Neural cell (in vitro differentiated cells): ENCODE measurements around the gene CBX3. TPM values are rescaled to one million over a fixed set of nuclear protein-coding genes. Genes with fewer than 3 reads are reported as not detected.
"Not testable (repeated sequence)": the region's sequence is repeated elsewhere in the genome, so short reads cannot be mapped to it uniquely, and the experiment has no call there.

Experiments
- H2AFZ ChIP-seq: fragments of 200-600, 300-800 bp; sonication (generic), shearing (Covaris generic); 2 replicates; pipeline ENCODE4 v1.6.0; 2014; ENCODE audit warnings: low read depth, mild to moderate bottlenecking, antibody characterized with exemption, low read length, moderate library complexity
- H3F3A ChIP-seq: fragments of 200-600 bp; shearing (Covaris generic); 2 replicates; pipeline ENCODE4 v1.6.1; 2016; ENCODE audit warnings: mild to moderate bottlenecking, moderate library complexity, mixed read lengths, antibody characterized with exemption, low read length; ENCODE audit not compliant: insufficient read depth, poor library complexity, severe bottlenecking
- H3K27ac ChIP-seq: fragments of 200-600, 300-800 bp; sonication (generic), shearing (Covaris generic); 2 replicates; pipeline ENCODE4 v1.5.1; 2014; ENCODE audit warnings: mild to moderate bottlenecking, low read length, moderate library complexity
- H3K27me3 ChIP-seq: fragments of 300-800, 200-600 bp; sonication (generic), shearing (Covaris generic); 2 replicates; pipeline ENCODE4 v1.6.0; 2014; ENCODE audit warnings: mild to moderate bottlenecking, low read depth, low read length, moderate library complexity; ENCODE audit not compliant: insufficient read depth
- H3K36me3 ChIP-seq: fragments of 300-800, 200-600 bp; sonication (generic), shearing (Covaris generic); 2 replicates; pipeline ENCODE4 v1.5.1; 2014; ENCODE audit warnings: mild to moderate bottlenecking, antibody characterized with exemption, low read length, moderate library complexity; ENCODE audit not compliant: insufficient read depth
- H3K4me2 ChIP-seq: fragments of 300-800, 200-600 bp; sonication (generic), shearing (Covaris generic); 2 replicates; pipeline ENCODE4 v1.6.0; 2014; ENCODE audit warnings: mild to moderate bottlenecking, low read length
- H3K4me3 ChIP-seq: fragments of 300-800, 200-600 bp; sonication (generic), shearing (Covaris generic); 2 replicates; pipeline ENCODE4 v1.5.1; 2014; ENCODE audit warnings: mild to moderate bottlenecking, low read length, moderate library complexity
- H3K79me2 ChIP-seq: fragments of 200-600 bp; shearing (Covaris generic); replicated peaks from 2 replicates; pipeline ENCODE4 v1.6.0; 2014; ENCODE audit warnings: mild to moderate bottlenecking, low read length, moderate library complexity; ENCODE audit not compliant: insufficient read depth
- H3K9ac ChIP-seq: fragments of 300-800, 200-600 bp; sonication (generic), shearing (Covaris generic); 2 replicates; pipeline ENCODE4 v1.6.1; 2016; ENCODE audit warnings: mild to moderate bottlenecking, low read length, mixed read lengths
- H3K9me2 ChIP-seq: fragments of 200-600 bp; shearing (Covaris generic); 2 replicates; pipeline ENCODE4 v1.6.1; 2016; ENCODE audit warnings: mild to moderate bottlenecking, low read length, mixed read lengths; ENCODE audit not compliant: insufficient read depth
- H3K9me3 ChIP-seq: fragments of 200-600, 300-800 bp; sonication (generic), shearing (Covaris generic); 2 replicates; pipeline ENCODE4 v1.6.1; 2016; ENCODE audit warnings: mild to moderate bottlenecking, mixed run types, low read length, moderate library complexity, mixed read lengths
- H4K20me1 ChIP-seq: fragments of 200-600 bp; shearing (Covaris generic); 2 replicates; pipeline ENCODE4 v1.6.1; 2016; ENCODE audit warnings: mild to moderate bottlenecking, mixed run types; ENCODE audit not compliant: insufficient read depth
- EP300 ChIP-seq: fragments of 450-650 bp; conservative IDR thresholded peaks from 2 replicates; pipeline ENCODE4 v1.6.1; 2014; ENCODE audit warnings: antibody characterized with exemption, mild to moderate bottlenecking, moderate library complexity; ENCODE audit not compliant: poor library complexity, severe bottlenecking
- EZH2 ChIP-seq: fragments of 200-600, 300-800 bp; shearing (Covaris generic), sonication (generic); IDR thresholded peaks from 2 replicates; pipeline ENCODE4 v1.6.1; 2014; ENCODE audit warnings: antibody characterized with exemption, low read length, borderline replicate concordance, mild to moderate bottlenecking; ENCODE audit not compliant: insufficient read depth, poor library complexity, severe bottlenecking
- MXI1 ChIP-seq: fragments of 450-650 bp; conservative IDR thresholded peaks from 2 replicates; pipeline ENCODE4 v1.6.1; 2014; ENCODE audit warnings: antibody characterized with exemption, mild to moderate bottlenecking; ENCODE audit not compliant: poor library complexity, severe bottlenecking
- POLR2AphosphoS5 ChIP-seq: IDR thresholded peaks from 2 replicates; pipeline ENCODE4 v1.6.1; 2012
- RAD21 ChIP-seq: fragments of 450-650 bp; conservative IDR thresholded peaks from 2 replicates; pipeline ENCODE4 v1.6.1; 2014; ENCODE audit warnings: antibody characterized with exemption, mild to moderate bottlenecking, moderate library complexity
- SMC3 ChIP-seq: fragments of 450-650 bp; conservative IDR thresholded peaks from 2 replicates; pipeline ENCODE4 v1.6.1; 2014; ENCODE audit warnings: antibody characterized with exemption, mild to moderate bottlenecking, moderate library complexity; ENCODE audit not compliant: poor library complexity
- TAF1 ChIP-seq: IDR thresholded peaks from 2 replicates; pipeline ENCODE4 v1.6.1; 2012; ENCODE audit warnings: low read depth
- polyA plus RNA-seq: library from polyadenylated mRNA; depleted of rRNA; stranded (reverse); fragments of >200 nt; gene quantifications from 2 replicates; pipeline ENCODE4 v1.2.3, GENCODE V29; 2014
- TF ChIP-seq, protein P1 (sequence below): IDR thresholded peaks from 2 replicates; pipeline ENCODE4 v1.6.1; 2012; ENCODE audit warnings: borderline replicate concordance
- TF ChIP-seq, protein P2 (sequence below): fragments of 450-650 bp; IDR thresholded peaks from 2 replicates; pipeline ENCODE4 v1.5.1; 2014; ENCODE audit warnings: antibody characterized with exemption, mild to moderate bottlenecking, moderate library complexity; ENCODE audit not compliant: poor library complexity, severe bottlenecking

The CBX3 gene
- polyA plus RNA-seq, 1 donor from 2014 or later: 598 TPM

DNA sequence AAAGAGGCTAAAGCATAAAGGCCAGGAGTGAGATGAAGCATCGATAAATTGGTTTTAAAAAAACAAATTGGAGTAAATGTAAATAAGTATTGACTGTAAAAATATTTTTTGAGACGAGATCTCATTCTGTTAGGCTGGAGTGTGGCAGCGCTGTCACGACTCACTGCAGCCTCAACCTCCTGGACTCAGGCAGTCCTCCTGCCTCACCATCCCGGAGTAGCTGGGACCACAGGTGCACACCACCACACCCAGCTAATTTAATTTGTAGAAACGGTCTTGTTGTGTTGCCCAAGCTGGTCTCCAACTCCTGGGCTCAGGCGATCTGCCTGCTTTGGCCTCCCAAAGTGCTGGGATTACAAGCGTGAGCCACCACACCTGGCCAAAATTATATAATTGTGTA, 18.8 kb upstream of the CBX3 start:
- Histone ChIP-seq H3K9me3 (no peaks in the 10 kb centered on the region), H3K27me3 (no peaks in the 10 kb centered on the region), H3K79me2 (no peaks in the 10 kb centered on the region), H4K20me1 (no peaks in the 10 kb centered on the region), H3K36me3 (peaks cover under 1% of the 10 kb centered on the region), H2AFZ (no peak overlapping the region), H3K9ac (no peak overlapping the region), H3F3A (no peaks in the 10 kb centered on the region), H3K9me2 (no peaks in the 10 kb centered on the region), H3K4me3 (no peak overlapping the region), H3K27ac (no peak overlapping the region), H3K4me2 (no peak overlapping the region)
- TF ChIP-seq EZH2: no peak
- TF ChIP-seq, protein P1, sequence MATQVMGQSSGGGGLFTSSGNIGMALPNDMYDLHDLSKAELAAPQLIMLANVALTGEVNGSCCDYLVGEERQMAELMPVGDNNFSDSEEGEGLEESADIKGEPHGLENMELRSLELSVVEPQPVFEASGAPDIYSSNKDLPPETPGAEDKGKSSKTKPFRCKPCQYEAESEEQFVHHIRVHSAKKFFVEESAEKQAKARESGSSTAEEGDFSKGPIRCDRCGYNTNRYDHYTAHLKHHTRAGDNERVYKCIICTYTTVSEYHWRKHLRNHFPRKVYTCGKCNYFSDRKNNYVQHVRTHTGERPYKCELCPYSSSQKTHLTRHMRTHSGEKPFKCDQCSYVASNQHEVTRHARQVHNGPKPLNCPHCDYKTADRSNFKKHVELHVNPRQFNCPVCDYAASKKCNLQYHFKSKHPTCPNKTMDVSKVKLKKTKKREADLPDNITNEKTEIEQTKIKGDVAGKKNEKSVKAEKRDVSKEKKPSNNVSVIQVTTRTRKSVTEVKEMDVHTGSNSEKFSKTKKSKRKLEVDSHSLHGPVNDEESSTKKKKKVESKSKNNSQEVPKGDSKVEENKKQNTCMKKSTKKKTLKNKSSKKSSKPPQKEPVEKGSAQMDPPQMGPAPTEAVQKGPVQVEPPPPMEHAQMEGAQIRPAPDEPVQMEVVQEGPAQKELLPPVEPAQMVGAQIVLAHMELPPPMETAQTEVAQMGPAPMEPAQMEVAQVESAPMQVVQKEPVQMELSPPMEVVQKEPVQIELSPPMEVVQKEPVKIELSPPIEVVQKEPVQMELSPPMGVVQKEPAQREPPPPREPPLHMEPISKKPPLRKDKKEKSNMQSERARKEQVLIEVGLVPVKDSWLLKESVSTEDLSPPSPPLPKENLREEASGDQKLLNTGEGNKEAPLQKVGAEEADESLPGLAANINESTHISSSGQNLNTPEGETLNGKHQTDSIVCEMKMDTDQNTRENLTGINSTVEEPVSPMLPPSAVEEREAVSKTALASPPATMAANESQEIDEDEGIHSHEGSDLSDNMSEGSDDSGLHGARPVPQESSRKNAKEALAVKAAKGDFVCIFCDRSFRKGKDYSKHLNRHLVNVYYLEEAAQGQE: no peak
- TF ChIP-seq POLR2AphosphoS5: peak; percentile 19

DNA sequence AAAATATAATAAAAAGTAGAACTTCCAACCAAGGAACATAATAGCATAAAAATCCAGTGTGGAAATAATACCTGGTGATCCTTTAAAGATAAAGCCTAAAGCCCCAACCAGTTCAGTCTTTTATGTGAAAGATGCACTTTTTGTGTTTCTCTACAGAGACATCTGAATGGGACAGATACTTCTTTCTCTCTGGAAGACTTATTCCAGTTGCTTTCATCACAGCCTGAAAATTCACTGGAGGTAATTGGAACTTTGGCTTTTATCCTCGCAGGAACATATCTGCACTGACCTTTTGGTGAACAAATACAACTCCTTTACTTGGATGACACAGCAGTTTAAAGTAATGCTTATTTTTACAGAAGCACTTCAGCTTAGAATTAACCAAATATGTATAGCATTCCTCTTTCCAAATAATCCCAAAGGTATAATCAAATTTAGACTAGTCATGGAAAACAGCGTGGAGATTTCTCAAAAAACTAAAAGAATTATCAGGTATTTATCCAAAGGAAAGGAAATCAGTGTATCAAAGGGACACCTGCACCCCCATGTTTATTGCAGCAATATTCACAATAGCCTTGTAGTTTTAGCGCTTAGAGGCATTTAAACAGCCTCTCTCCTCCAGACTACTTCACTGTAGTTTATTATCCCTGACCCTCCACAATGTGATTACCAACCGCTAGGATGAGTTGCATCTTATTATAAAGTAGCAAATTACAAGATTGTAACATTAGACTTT, 17.8 kb upstream of the CBX3 start:
- Histone ChIP-seq H3K9me2 (no peaks in the 10 kb centered on the region), H3K36me3 (peaks cover 10% of the 10 kb centered on the region), H3K9ac (no peak overlapping the region), H3F3A (no peaks in the 10 kb centered on the region), H3K4me2 (no peak overlapping the region), H3K27me3 (no peaks in the 10 kb centered on the region), H3K9me3 (no peaks in the 10 kb centered on the region), H3K79me2 (no peaks in the 10 kb centered on the region), H4K20me1 (no peaks in the 10 kb centered on the region), H3K4me3 (no peak overlapping the region), H3K27ac (no peak overlapping the region), H2AFZ (no peak overlapping the region)
- TF ChIP-seq SMC3: no peak
- TF ChIP-seq MXI1: no peak
- TF ChIP-seq, protein P2, sequence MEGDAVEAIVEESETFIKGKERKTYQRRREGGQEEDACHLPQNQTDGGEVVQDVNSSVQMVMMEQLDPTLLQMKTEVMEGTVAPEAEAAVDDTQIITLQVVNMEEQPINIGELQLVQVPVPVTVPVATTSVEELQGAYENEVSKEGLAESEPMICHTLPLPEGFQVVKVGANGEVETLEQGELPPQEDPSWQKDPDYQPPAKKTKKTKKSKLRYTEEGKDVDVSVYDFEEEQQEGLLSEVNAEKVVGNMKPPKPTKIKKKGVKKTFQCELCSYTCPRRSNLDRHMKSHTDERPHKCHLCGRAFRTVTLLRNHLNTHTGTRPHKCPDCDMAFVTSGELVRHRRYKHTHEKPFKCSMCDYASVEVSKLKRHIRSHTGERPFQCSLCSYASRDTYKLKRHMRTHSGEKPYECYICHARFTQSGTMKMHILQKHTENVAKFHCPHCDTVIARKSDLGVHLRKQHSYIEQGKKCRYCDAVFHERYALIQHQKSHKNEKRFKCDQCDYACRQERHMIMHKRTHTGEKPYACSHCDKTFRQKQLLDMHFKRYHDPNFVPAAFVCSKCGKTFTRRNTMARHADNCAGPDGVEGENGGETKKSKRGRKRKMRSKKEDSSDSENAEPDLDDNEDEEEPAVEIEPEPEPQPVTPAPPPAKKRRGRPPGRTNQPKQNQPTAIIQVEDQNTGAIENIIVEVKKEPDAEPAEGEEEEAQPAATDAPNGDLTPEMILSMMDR: no peak
- no peak for TF ChIP-seq TAF1
- TF ChIP-seq POLR2AphosphoS5: no peak
- no peak for TF ChIP-seq RAD21
- TF ChIP-seq EZH2: no peak
- TF ChIP-seq, protein P1: no peak
- no peak for TF ChIP-seq EP300

- H3K27me3 ChIP-seq, H2AFZ ChIP-seq, H3K9me2 ChIP-seq, H3K9ac ChIP-seq, H3K4me2 ChIP-seq, H3K9me3 ChIP-seq, H3K27ac ChIP-seq, H3K4me3 ChIP-seq, H4K20me1 ChIP-seq, H3K79me2 ChIP-seq, H3F3A ChIP-seq: not testable (repeated sequence)
- peaks cover 17% of the 10 kb centered on the region for H3K36me3 ChIP-seq
Measured at GRCh38 chr7:26184281-26185101, 17.1 kb upstream of the CBX3 start.
